Astrocyte (in vitro differentiated cells and primary cell): ENCODE results near the gene PLCG2.

Experiments
- EZH2 ChIP-seq: IDR thresholded peaks from 2 replicates; pipeline ENCODE4 v1.6.1; 2012; ENCODE audit warnings: mild to moderate bottlenecking, low read length, inconsistent platforms; ENCODE audit not compliant: insufficient read depth
- TF ChIP-seq, protein P1 (sequence below): IDR thresholded peaks from 2 replicates; pipeline ENCODE4 v1.5.1; 2011; ENCODE audit warnings: low read depth, mild to moderate bottlenecking, inconsistent platforms, low read length, moderate library complexity; ENCODE audit not compliant: insufficient read depth

GRCh38 chr16:82007189-82007588, 228.1 kb downstream of the PLCG2 start:
- TF ChIP-seq, protein P1, sequence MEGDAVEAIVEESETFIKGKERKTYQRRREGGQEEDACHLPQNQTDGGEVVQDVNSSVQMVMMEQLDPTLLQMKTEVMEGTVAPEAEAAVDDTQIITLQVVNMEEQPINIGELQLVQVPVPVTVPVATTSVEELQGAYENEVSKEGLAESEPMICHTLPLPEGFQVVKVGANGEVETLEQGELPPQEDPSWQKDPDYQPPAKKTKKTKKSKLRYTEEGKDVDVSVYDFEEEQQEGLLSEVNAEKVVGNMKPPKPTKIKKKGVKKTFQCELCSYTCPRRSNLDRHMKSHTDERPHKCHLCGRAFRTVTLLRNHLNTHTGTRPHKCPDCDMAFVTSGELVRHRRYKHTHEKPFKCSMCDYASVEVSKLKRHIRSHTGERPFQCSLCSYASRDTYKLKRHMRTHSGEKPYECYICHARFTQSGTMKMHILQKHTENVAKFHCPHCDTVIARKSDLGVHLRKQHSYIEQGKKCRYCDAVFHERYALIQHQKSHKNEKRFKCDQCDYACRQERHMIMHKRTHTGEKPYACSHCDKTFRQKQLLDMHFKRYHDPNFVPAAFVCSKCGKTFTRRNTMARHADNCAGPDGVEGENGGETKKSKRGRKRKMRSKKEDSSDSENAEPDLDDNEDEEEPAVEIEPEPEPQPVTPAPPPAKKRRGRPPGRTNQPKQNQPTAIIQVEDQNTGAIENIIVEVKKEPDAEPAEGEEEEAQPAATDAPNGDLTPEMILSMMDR: no peak
- TF ChIP-seq EZH2: no peak
